ENCODE data around the gene BACH2. TPM values are rescaled to one million over a fixed set of nuclear protein-coding genes. Genes with fewer than 3 reads are reported as not detected.

BACH2 gene
- total RNA-seq, 1 experiment from 2014 or later = 3.3 TPM

DNA sequence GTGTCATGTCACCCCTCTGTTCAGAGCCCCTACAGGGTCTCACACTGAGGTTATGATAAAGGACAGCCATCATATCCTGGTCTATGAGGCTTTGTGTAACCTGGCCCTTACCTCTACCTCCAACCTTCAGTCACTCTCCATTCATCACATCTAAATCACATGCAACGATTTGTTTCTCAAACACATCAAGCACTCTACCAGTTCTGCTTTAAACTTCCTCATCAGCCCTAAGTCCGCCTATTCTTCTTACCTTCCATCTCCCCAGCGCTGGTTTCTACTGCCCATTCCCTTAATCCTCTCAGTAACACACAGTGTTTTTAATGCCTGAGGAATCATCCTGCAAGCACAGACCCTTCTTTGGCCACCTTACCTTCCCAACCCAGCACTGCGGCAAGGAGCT is 17.9 kb upstream of the BACH2 start:
- no peak for DNase-seq (ENCODE audit: low read depth, low spot score)

GRCh38 chr6:90311569-90311968 is 14.9 kb upstream of the BACH2 start:
- ChIA-PET RAD21 (ENCODE audit: low non-redundant PET in 1 of 2, low total read pairs in 2 of 2, uncharacterized antibody in 2 of 2, unreplicated experiment in 2 of 2) (no interaction called here), POLR2A (no interaction called here), CTCF (no interaction called here)
- H3K4me1 ChIP-seq (ENCODE audit: control insufficient read depth in 1 of 2, insufficient read depth in 2 of 2, low read length in 2 of 2) = no peaks in the 10 kb centered on the region
- H3K36me3 ChIP-seq (ENCODE audit: control insufficient read depth in 1 of 2, insufficient read depth in 2 of 2, low read length in 2 of 2) = no peaks in the 10 kb centered on the region
- ATAC-seq (no peak), DNase-seq (ENCODE audit: low read depth, low spot score) (no peak)
- H2AFZ ChIP-seq (ENCODE audit: low read depth, low read length, poor library complexity, severe bottlenecking) = no peak overlapping the region
- H3K79me2 ChIP-seq (ENCODE audit: insufficient read depth, low read length) = no peaks in the 10 kb centered on the region
- no peaks in the 10 kb centered on the region for H3K9me2 ChIP-seq (ENCODE audit: insufficient read depth)
- H3K9me3 ChIP-seq (ENCODE audit: control insufficient read depth in 1 of 2, insufficient read depth in 1 of 2, low read depth in 1 of 2, low read length in 2 of 2) = no peaks in the 10 kb centered on the region
- no peak overlapping the region for H3K27ac ChIP-seq (ENCODE audit: low read depth, low read length)
- no peaks in the 10 kb centered on the region for H3K27me3 ChIP-seq (ENCODE audit: insufficient read depth, low read length)
- intact Hi-C loops (cut with micrococcal nuclease) = no loop called here
- TF ChIP-seq FOSL1 (IDR thresholded peaks at IDR 0.05; ENCODE audit: low read depth) = no peak
- TF ChIP-seq TCF7L2 (IDR thresholded peaks at IDR 0.05; ENCODE audit: borderline replicate concordance, extremely low read depth, insufficient read depth, insufficient read length) = no peak
- TF ChIP-seq, protein P1, sequence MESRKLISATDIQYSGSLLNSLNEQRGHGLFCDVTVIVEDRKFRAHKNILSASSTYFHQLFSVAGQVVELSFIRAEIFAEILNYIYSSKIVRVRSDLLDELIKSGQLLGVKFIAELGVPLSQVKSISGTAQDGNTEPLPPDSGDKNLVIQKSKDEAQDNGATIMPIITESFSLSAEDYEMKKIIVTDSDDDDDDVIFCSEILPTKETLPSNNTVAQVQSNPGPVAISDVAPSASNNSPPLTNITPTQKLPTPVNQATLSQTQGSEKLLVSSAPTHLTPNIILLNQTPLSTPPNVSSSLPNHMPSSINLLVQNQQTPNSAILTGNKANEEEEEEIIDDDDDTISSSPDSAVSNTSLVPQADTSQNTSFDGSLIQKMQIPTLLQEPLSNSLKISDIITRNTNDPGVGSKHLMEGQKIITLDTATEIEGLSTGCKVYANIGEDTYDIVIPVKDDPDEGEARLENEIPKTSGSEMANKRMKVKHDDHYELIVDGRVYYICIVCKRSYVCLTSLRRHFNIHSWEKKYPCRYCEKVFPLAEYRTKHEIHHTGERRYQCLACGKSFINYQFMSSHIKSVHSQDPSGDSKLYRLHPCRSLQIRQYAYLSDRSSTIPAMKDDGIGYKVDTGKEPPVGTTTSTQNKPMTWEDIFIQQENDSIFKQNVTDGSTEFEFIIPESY (IDR thresholded peaks at IDR 0.05; ENCODE audit: extremely low read depth, insufficient replicate concordance, low read length) = no peak
- no peak for TF ChIP-seq EGR1 (IDR thresholded peaks at IDR 0.05; ENCODE audit: low read depth)
- no peak for TF ChIP-seq CBX3 (IDR thresholded peaks at IDR 0.05; ENCODE audit: low read depth)
- TF ChIP-seq JUND (IDR thresholded peaks at IDR 0.05) = no peak
- no peak for TF ChIP-seq SP1 (IDR thresholded peaks at IDR 0.05; ENCODE audit: low read depth)
- no peak for TF ChIP-seq RAD21 (IDR thresholded peaks at IDR 0.05; ENCODE audit: low read depth)
- no peak for TF ChIP-seq EZH2 (IDR thresholded peaks at IDR 0.05)
- no peak for TF ChIP-seq SRF (IDR thresholded peaks at IDR 0.05; ENCODE audit: low read depth)
- TF ChIP-seq, protein P2, sequence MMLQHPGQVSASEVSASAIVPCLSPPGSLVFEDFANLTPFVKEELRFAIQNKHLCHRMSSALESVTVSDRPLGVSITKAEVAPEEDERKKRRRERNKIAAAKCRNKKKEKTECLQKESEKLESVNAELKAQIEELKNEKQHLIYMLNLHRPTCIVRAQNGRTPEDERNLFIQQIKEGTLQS (IDR thresholded peaks at IDR 0.05) = no peak
- no peak for TF ChIP-seq POLR2A (IDR thresholded peaks at IDR 0.05; ENCODE audit: borderline replicate concordance, extremely low read depth, insufficient read depth, insufficient read length)
- no peak for TF ChIP-seq ELF1 (IDR thresholded peaks at IDR 0.05; ENCODE audit: borderline replicate concordance, low read depth)
- H3K4me2 ChIP-seq (ENCODE audit: low read length) = no peak overlapping the region
- H4K20me1 ChIP-seq (ENCODE audit: insufficient read depth) = no peaks in the 10 kb centered on the region
- H3K9ac ChIP-seq (ENCODE audit: low read length) = no peak overlapping the region
- no peak overlapping the region for H3K4me3 ChIP-seq (replicated peaks in 1 of 2; ENCODE audit: low read depth in 1 of 2, low read length in 2 of 2)
- no TSS peak for BruUV-seq (replicated peaks)

More for the DNA sequence above, 17.9 kb upstream of the BACH2 start:
- RAD21 ChIA-PET (ENCODE audit: low non-redundant PET in 1 of 2, low total read pairs in 2 of 2, uncharacterized antibody in 2 of 2, unreplicated experiment in 2 of 2) = no interaction called here
- Histone ChIP-seq H3K4me3 (replicated peaks in 1 of 2; ENCODE audit: low read depth in 1 of 2, low read length in 2 of 2) (no peak overlapping the region), H3K9me3 (ENCODE audit: control insufficient read depth in 1 of 2, insufficient read depth in 1 of 2, low read depth in 1 of 2, low read length in 2 of 2) (no peaks in the 10 kb centered on the region), H3K79me2 (ENCODE audit: insufficient read depth, low read length) (no peaks in the 10 kb centered on the region), H2AFZ (ENCODE audit: low read depth, low read length, poor library complexity, severe bottlenecking) (no peak overlapping the region), H3K27ac (ENCODE audit: low read depth, low read length) (no peak overlapping the region), H3K4me2 (ENCODE audit: low read length) (no peak overlapping the region), H3K27me3 (ENCODE audit: insufficient read depth, low read length) (no peaks in the 10 kb centered on the region), H3K4me1 (ENCODE audit: control insufficient read depth in 1 of 2, insufficient read depth in 2 of 2, low read length in 2 of 2) (no peaks in the 10 kb centered on the region), H3K9me2 (ENCODE audit: insufficient read depth) (no peaks in the 10 kb centered on the region), H3K36me3 (ENCODE audit: control insufficient read depth in 1 of 2, insufficient read depth in 2 of 2, low read length in 2 of 2) (no peaks in the 10 kb centered on the region), H3K9ac (ENCODE audit: low read length) (no peak overlapping the region), H4K20me1 (ENCODE audit: insufficient read depth) (no peaks in the 10 kb centered on the region)
- TF ChIP-seq FOSL1 (IDR thresholded peaks at IDR 0.05; ENCODE audit: low read depth) = no peak
- ATAC-seq = no peak
- BruUV-seq (replicated peaks) = no TSS peak
- intact Hi-C loops (cut with micrococcal nuclease) = no loop called here
- CTCF ChIA-PET = no interaction called here
- POLR2A ChIA-PET = no interaction called here

Measured in HCT116 (cell line).